SKM-1 treated with dmso at 0.1 percent for 144 hours (cell line): ENCODE results near the gene VKORC1L1.
"Not testable (repeated sequence)": the region's sequence is repeated elsewhere in the genome, so short reads cannot be mapped to it uniquely, and the experiment has no call there.

Experiments
- DNase-seq: peaks from one replicate; lab custom pipeline; 2025; ENCODE audit not compliant: unreplicated experiment; lab: John Stamatoyannopoulos, UW

The VKORC1L1 gene

DNA sequence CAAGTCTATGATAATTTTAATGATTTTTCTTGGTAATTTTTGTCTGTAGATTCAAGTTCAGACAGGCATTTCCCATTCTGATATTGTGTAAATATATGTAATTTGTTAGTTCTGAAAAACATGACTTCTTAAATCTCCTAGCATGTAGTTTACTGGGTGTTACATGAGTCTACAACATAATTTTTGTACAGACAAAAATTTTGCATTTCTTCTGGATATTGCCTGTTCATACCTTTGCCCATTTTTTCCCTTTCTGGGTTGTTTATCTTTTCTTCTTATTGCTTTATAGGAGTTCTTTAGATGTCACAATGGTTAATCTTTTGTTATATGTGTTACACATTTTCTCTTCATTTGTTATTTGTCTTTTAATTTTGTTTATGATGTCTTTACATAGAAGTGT is 12.1 kb downstream of the VKORC1L1 start:
- not testable (repeated sequence) for DNase-seq

DNA sequence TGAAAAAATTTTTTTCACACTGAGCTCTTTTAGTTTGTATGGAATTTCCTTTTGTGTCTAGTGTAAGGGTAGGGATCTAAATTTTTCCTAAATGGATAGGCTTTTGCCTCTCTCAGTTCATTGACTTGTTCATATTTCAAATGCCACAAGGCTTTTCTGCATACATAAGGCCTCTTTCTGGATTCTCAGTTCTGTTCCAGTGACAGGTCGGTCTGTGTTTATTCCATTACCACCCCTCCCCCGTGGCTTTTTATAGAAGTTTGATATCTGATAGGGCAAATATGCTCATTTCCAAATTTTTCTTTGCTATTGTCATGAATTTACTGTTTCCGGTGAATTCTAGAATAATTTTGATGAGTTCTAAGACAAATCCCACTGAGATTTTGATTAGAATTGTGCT is 12.7 kb downstream of the VKORC1L1 start:
- DNase-seq = not testable (repeated sequence)

DNA sequence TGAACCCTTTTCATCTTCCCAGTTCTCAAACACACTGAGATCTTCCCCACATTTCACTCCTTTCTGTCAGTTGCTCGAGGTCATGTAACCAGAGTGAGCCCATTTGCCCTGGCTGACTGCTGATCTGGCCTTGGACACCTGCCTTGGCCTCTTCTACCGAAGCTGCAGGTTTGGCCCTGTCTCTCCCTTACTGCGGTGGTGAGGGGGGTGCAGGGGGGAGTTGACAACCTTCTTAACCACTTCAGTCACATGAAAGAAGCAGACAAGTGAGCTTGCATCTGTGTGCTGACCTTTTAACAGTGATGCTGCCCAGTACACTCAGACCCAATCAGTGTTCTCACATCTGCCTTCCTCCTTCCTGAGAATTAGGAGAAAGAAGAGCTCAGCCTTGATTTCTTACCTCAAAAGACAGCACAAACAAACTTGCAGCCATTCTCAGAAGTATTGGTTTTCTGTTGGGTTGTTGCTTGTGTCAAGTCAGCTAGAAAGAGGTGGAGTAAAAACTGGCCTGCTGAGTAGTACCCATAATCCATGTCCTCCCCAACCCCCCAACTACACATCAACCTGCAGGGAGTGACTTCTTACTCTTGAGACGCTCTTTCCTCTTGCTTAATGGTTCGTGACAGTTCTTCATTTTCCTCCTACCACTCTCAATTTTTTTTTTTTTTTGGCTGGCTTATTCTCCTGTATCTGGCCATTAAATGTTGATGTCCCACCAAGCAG is 15.7 kb downstream of the VKORC1L1 start:
- DNase-seq = not testable (repeated sequence)

DNA sequence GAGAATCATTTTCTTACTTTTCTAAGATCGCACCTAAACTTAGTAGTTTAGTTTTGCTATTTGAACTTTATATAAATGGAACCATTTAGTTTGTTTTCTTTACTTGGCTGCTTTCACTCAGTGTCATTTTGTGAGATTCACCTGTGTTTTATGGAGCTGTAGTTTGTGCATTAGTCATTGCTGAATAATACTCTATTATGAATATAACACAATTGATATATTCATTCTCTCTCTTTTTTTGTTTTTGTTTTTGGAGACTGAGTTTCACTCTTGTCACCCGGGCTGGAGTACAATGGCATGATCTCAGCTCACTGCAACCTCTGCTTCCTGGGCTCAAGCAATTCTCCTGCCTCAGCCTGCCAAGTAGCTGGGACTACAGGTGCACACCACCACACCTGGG is 16.8 kb downstream of the VKORC1L1 start:
- DNase-seq = not testable (repeated sequence)

DNA sequence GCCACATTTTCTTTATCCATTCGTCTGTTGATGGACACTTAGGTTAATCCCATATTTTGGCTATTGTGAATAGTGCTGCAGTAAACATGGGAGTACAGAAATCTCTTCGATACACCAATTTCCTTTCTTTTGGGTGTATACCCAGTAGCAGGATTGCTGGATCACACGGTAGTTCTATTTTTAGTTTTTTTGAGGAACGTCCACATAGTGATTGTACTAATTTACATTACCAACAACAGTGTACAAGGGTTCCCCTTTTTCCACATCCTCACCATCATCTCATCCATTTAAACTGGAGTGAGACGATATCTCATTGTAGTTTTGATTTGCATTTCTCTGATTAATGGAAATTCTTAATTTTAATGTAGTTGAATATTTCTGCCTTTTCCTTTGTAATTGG is 19.3 kb downstream of the VKORC1L1 start:
- no peak for DNase-seq

DNA sequence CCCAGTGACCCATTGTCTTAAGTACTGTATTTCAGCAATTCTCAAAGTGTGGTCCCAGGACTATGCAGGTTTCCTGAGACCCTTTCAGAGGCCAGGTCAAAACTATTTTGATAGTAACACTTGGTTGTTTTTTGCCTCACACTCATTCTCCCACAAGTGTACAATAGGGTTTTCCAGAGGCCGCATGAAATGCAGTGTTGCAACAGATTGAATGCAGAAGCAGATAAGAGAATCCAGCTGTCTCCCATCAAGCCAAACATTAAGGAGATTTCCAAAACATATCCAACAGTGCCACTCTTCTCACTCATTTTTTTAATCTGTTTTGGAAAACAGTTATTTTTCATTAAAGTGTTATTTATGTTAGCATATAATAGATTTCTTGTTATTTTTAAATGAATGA is 20.0 kb downstream of the VKORC1L1 start:
- DNase-seq = no peak

DNA sequence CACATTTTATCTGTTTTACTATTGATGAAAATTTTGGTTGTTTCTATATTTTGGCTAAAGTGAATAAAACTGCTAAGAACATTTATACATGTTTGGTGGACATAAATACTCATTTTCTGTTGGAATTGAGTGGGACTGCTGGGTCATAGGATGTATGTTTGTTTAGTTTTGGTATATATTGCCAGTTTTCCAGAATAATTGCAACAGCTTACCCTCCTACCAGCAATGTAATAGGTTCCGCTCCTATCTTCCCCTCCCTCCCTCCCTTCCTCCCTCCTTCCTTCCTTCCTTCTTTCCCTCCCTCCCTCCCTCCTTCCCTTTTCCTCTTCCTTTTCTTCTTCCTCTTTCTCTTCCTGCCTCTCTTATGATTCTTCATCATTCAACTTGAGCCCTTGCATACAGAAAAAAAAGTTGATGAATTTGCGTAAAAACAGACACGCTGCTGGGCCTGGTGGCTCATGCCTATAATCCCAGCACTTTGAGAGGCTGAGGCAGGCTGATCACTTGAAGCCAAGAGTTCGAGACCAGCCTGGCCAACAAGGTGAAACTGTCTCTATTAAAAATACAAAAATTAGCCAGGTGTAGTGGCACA is 23.5 kb downstream of the VKORC1L1 start:
- DNase-seq = no peak

DNA sequence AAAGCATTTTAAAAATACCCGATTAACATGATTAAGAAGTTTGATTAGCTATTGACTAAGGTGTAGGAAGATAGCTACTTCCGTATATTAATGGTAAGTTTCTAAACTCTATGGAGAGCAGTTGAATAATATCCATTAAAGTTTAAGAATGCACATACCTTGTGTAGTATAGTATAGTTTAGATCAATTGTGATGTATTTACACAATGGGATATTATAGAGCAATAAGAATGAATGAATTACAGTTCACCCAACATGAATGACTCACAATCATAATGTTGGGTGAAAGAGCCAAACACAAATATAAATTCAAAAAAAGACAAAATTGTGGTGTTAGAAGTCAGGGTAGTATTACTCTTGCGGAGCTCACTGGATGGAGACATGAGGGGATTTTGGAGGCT is 24.4 kb downstream of the VKORC1L1 start:
- not testable (repeated sequence) for DNase-seq

DNA sequence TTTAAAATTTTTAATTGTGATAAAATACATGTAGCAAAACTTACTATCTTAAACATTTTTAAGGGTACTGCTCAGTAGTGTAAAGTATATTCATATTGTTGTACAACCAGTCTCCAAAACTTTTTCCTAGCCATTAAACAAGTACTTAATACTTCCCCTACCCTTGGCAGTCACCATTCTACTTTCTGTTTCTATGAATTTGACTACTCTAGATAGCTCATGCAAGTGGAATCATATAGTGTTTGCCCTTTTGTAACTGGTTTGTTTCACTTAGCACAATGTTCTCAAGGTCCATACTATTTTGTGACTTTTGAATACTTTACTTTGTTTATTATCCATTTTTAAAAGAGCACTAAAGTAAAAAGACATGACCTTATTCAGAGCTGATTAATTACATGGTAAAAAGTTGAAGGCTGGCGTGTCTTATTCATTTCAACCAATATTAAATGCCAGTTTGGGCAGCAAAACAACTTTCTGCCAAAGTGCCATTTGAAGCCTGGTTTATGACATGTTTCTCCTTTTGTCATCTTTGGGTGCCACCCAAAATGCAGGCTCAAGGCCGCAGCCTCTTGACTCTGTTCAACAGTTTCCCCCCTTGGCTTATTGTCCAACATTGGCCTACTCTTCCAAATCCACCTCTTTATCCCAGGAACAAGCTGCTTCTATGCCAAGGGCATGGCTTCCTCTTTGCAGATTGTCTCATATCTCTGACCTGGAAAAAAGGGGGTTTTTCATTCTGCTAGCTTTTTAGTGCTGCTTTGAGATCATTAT is 26.0 kb downstream of the VKORC1L1 start:
- not testable (repeated sequence) for DNase-seq

DNA sequence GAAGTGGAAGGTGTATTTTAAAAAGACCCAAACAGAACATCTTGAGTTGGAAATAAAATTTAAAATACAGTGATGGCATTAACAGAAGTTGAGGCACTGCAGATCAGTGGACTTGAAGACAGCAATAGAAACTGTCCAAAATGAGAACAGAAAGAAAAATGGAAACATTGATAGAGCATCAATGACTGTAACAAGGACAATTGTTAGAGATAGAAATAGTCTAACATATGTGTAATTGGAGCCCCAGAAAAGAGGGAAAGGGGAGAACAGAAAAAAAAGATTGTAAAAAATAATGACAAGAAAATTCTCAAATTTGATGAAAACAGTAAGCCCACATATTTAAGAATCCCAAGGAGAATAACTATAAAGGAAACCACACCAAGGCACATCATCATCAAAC is 29.4 kb downstream of the VKORC1L1 start:
- DNase-seq = no peak

DNA sequence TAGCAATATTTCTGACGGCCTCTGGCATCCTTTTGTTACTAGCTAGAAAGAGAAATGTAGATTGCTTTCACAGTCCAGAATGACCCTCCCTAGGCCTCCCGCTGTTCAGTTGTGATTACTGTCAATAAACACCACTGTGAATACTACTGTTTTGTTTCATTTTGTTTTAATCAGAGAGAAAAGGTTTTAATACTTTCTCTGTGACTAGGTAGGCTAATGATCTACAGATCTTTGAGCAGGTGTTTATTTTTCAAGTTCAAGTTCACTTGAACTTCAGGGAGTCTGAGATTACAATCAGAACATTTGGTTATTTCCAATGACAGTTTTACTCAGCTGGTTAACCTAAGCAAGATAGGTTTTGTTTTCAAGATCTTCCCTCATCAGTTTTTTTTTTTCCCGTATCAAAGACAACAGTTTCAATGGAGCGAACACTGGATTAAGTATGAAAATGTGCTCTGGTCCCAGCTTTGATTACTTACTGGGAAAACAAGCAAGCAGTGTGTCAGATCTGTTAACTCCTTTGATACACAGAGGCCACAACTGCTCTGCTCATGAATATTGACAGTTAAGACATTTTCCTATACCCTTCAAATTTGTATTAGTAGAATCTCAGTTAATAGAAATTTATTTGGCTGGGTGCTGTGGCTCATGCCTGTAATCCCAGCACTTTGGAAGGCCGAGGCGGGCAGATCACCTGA is 34.8 kb downstream of the VKORC1L1 start:
- no peak for DNase-seq

DNA sequence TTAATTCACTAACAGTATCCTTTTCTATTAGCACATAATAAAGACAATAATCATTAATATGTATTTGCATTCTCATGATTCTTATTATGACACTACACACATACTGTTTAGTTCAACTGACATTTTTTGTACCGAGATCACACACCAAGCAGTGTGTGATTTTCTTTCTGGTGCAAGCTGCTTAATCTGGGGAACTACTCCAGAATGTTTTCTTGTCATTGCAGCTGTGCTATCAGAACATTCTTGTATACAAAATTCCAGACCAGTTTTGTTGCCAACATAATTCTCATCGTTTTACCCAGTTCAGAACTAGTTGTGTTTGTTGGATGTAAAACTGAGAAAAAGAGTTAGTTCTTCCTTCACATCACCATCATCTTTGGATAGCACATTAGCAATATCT is 37.4 kb downstream of the VKORC1L1 start:
- no peak for DNase-seq

DNA sequence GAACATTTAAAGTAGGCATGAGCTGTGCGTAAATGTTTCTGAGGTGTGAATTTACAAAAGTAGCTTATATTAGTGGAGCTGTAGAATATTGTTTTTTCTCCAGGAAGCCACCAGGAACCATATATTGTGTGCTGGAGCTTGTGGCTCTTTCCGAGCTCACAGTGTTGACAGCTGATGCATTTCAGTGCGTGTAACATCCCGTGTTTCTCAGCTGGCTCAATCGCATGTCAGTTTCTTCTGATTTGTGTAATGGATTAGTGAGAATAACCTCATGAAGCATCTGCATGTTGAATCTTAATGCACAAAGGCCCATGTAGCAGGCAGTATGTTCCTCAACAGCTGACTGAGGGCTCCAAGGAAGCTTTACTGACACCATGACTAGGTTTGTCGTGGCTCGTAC is 39.4 kb downstream of the VKORC1L1 start:
- no peak for DNase-seq

DNA sequence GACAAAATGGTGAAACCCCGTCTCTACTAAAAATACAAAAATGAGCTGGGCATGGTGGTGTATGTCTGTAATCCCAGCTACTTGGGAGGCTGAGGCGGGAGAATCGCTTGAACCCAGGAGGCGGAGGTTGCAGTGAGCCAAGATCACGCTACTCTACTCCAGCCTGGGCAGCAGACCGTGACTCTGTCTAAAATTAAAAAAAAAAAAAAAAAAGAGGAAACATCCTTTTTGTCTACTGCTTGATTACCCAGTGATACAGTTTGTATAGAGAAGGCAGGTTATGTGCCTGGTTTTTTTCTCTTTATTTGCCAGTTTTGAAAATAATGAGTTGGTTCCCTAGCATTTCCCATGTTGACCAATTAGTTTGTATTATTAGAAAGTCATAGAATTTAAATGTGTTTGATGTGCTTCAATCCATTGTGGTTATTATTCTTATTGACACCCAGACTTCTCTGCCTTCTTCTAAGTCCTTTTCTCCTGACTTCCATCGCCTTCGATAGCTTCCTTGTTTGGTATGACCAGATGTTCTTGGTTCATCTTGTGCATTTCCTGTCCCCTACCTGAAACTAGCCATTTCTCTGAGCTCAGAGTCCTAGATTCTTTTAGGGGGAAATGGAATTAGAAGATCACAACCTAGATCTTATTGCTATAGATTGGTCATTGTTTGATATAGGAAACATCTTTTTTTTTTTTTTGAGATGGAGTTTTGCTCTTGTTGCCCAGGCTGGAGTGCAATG is 43.2 kb downstream of the VKORC1L1 start:
- DNase-seq = no peak

DNA sequence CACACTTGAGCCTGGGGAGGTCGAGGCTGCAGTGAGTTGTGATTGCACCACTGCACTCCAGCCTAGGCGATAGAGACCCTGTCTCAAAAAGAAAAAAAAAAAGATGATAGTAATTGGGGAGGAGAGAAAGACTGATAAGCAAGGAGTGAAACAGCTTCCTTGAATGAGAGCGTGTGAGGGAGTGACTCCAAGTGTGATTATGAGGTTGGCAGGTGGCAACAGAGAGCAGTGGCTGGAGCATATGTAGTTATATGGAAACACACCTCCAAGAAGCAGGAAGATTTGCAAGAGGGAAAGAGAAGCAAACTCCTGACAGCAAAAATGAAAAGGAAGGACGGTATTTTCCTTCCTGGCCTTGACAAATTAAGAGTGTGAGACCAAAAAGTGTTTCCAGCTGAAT is 50.4 kb downstream of the VKORC1L1 start:
- no peak for DNase-seq

DNA sequence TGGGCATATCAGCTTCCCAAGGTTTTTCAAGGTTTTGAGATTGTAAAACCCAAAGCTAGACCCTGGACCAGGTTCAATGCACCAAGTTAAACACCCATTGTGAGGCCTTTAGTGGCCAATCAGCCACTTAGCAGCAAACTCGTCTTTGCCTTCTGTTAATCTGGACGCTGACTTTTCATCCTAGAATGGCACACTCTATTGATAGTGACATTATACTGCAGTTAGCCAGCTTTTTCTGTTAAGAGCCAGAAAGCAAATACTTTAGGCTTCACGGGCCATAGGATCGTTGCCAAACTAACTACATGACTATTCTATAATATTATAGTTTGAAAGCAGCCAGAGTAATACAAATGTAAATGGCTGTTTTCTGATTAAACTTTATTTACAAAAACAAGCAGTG is 51.3 kb downstream of the VKORC1L1 start:
- DNase-seq = no peak

DNA sequence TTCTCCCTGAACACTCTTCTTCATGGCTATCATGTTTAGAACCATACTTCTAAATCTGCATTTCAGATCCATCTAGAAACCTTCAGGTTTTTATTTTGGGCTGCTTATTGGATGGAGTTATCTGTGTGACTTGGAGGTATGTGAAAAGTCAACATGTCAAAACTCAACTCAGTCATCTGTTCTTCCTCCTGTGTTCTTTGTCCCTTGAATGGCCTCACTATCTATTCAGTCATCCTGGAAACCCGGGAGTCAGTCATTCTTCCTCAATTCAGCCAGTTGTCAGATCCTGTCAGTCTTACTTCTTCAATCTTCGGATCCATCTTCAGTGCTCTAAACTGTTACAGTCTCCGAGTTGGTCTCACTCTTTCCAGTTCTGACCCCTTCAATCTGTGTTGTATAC is 52.2 kb downstream of the VKORC1L1 start:
- no peak for DNase-seq

DNA sequence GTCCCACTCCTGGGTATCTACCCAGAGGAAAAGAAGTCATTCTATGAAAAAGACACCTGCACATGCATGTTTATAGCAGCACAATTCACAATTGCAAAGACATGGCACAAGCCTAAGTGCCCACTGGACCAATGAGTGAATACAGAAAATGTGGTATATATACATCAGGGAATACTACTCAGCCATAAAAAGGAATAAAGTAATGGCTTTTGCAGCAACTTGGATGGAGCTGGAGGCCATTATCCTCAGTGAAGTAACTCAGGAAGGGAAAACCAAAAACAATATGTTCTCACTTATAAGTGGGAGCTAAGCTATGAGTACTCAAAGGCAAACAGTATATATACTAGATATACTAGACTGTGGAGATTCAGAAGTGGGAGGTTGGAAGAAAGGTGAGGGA is 53.7 kb downstream of the VKORC1L1 start:
- no peak for DNase-seq

DNA sequence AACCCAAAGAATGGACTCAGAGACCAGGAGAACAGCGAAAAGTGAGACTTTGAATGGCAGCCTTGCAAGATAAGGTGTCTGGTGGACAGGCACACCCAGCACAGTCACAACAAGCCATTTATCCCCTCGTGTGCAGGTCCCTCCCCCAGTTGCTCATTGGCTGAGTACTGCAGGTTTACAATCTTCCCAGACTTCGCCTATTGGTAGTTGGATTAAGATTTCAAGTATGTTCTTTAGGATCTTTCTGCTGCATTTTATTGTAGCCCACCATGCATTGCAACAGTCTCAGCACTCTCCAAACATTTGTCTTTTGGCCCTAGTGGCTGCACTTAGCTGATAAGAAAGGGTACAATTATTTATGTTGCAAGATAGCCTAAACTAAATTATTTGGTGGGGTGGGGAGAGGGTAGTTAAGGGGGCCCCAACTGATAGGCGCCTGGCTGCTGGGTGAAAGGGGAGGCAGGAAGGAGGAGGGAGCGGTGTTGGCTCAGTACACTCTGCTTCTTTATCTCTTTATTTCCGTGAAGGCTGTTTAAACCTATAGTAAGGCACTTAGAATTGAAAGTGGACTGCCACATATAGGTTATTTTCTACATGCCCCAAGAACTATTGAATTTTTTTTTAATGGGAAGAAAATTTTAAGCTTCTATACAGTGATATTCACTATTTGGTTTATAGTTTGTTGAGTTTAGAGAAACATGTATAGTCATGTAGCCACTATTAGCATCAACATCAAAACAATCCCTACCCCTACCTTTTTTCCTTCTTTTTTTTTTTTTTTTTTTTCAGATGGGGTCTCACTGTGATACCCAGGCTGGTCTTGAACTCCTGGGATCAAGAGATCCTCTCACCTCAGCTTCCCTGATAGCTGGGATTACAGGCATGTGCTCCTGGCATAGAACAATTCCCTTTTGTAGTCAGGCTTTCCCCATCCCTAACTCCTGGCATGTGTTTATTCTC is 54.9 kb downstream of the VKORC1L1 start:
- DNase-seq = no peak

DNA sequence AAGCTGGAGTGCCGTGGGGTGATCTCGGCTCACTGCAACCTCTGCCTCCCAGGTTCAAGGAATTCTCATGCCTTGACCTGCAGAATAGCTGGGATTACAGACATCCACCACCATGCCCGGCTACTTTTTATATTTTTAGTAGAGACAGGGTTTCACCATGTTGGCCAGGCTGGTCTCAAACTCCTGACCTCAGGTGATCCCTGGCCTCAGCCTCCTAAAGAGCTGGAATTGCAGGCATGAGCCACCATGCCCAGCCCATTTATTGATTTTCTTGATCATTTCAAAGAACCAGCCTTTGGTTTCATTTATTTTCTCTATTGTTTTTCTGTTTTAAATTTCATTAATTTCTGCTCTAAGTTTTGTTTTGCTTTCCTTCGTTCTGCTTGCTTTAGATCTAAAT is 58.8 kb downstream of the VKORC1L1 start:
- no peak for DNase-seq
